Stimulated activated CD8-positive, alpha-beta memory T cell treated with anti-CD3 and anti-CD28 coated beads, Interleukin-4, amount 100 ng/mL, for 48 hours (primary cell): ENCODE data around the gene BLNK.

Source experiments
- DNase-seq: peaks from one replicate; pipeline ENCODE4 v3.0.0-alpha.2; 2020

BLNK gene

GRCh38 chr10:96260014-96260413 lies 11.4 kb downstream of the BLNK start:
- DNase-seq = no peak

GRCh38 chr10:96259150-96259549 lies 12.2 kb downstream of the BLNK start:
- no peak for DNase-seq

GRCh38 chr10:96257944-96258343 lies 13.4 kb downstream of the BLNK start:
- DNase-seq = no peak

- no peak for DNase-seq
Measured at GRCh38 chr10:96255549-96256333, 15.6 kb downstream of the BLNK start.

- DNase-seq = no peak
Measured at GRCh38 chr10:96254976-96255375, 16.4 kb downstream of the BLNK start.

- no peak for DNase-seq
Measured at GRCh38 chr10:96252730-96253129, 18.6 kb downstream of the BLNK start.

GRCh38 chr10:96250349-96250748 lies 21.0 kb downstream of the BLNK start:
- DNase-seq = no peak

GRCh38 chr10:96249264-96249663 lies 22.1 kb downstream of the BLNK start:
- no peak for DNase-seq

- DNase-seq = no peak
Measured at GRCh38 chr10:96244354-96244753, 27.0 kb downstream of the BLNK start.

GRCh38 chr10:96243296-96243695 lies 28.1 kb downstream of the BLNK start:
- DNase-seq = no peak

- no peak for DNase-seq
Measured at GRCh38 chr10:96242822-96243221, 28.5 kb downstream of the BLNK start.

- DNase-seq = no peak
Measured at GRCh38 chr10:96238646-96239623, 32.4 kb downstream of the BLNK start.

- no peak for DNase-seq
Measured at GRCh38 chr10:96236876-96237275, 34.5 kb downstream of the BLNK start.

GRCh38 chr10:96236090-96236478 lies 35.3 kb downstream of the BLNK start:
- no peak for DNase-seq

- no peak for DNase-seq
Measured at GRCh38 chr10:96235326-96236089, 35.9 kb downstream of the BLNK start.

GRCh38 chr10:96233959-96234358 lies 37.4 kb downstream of the BLNK start:
- DNase-seq = no peak

GRCh38 chr10:96230527-96230926 lies 40.8 kb downstream of the BLNK start:
- no peak for DNase-seq

GRCh38 chr10:96229568-96230030 lies 41.8 kb downstream of the BLNK start:
- peak; percentile 81 for DNase-seq

- DNase-seq = no peak
Measured at GRCh38 chr10:96228408-96228994, 42.9 kb downstream of the BLNK start.

GRCh38 chr10:96227206-96227605 lies 44.2 kb downstream of the BLNK start:
- DNase-seq = no peak

GRCh38 chr10:96225119-96225518 lies 46.2 kb downstream of the BLNK start:
- no peak for DNase-seq

- DNase-seq = no peak
Measured at GRCh38 chr10:96222908-96223307, 48.5 kb downstream of the BLNK start.

GRCh38 chr10:96222441-96222840 lies 48.9 kb downstream of the BLNK start:
- DNase-seq = no peak
